GM23248 (cell line): ENCODE results near the gene RFT1.

ENCODE experiments used
- EZH2 ChIP-seq: fragments of 200-600 bp; sonication (generic); IDR thresholded peaks from 2 replicates; pipeline ENCODE4 v1.6.1; 2018; ENCODE audit warnings: antibody characterized with exemption, mild to moderate bottlenecking; ENCODE audit not compliant: insufficient read depth, poor library complexity, severe bottlenecking
- EZH2phosphoT487 ChIP-seq: fragments of 200-600 bp; sonication (generic); IDR thresholded peaks from 2 replicates; pipeline ENCODE4 v1.6.1; 2018; ENCODE audit warnings: antibody characterized with exemption, moderate library complexity, mild to moderate bottlenecking, low read depth; ENCODE audit not compliant: insufficient read depth

DNA sequence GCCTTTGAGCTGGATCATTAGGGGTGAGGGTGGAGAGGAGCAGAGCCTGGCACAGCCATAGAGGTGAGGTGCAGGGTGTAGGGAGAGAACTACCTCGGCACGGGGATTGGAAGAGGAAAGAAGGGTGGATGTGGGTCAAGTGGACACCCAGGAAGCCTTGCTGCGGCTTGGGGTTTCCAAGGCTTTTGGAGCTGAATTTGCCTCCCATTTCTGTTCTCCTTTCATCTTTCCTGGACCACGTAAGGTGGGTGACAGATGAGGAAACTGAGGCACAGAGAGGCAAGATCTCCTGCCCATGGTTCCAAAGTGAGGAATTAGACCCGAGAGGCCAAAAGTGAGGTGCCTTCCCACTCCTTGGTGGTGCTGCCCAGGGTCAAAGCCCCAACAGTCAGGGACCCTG, 48.9 kb downstream of the RFT1 start:
- TF ChIP-seq EZH2phosphoT487, result no peak
- TF ChIP-seq EZH2, result no peak
